HG03045 (cell line): ENCODE data around the gene MTARC2.
A peak's percentile ranks its signal among the peaks of the same experiment; 100 is the strongest.

Experiments used
- ATAC-seq: cut with Tn5 transposase; IDR thresholded peaks from one replicate; pipeline ENCODE4 v1.9.1; 2021; ENCODE audit warnings: mild to moderate bottlenecking, moderate library complexity; ENCODE audit not compliant: unreplicated experiment

MTARC2 gene

GRCh38 chr1:220797044-220797443 is 48.9 kb downstream of the MTARC2 start:
- no peak for ATAC-seq

- ATAC-seq, result no peak
These were observed 49.4 kb downstream of the MTARC2 start for GRCh38 chr1:220797553-220797952.

GRCh38 chr1:220798338-220798737 is 50.2 kb downstream of the MTARC2 start:
- no peak for ATAC-seq

GRCh38 chr1:220800262-220800661 is 52.1 kb downstream of the MTARC2 start:
- ATAC-seq, result no peak

GRCh38 chr1:220803401-220804201 is 55.5 kb downstream of the MTARC2 start:
- no peak for ATAC-seq

- ATAC-seq, result no peak
These were observed 56.1 kb downstream of the MTARC2 start for GRCh38 chr1:220804202-220804586.

- ATAC-seq, result no peak
These were observed 58.3 kb downstream of the MTARC2 start for GRCh38 chr1:220806408-220806807.

DNA sequence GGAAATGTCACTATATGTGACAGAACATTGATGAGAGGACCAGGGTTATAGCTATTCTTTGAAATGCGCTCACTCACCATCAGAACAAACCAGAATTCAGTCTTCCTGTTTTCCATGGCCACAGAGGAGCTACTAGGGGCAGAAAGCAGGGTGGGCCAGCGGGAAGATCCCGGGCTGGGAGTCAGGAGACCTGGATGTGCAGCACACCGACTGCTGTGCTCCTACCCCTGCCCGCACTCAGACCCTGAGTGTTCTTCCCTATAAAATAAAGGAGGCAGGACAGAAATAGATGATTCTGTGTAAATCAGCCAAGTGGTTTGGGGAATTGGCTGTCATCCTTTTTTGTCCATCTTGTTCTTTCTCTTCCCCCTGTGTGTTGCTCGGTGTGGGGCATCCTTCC is 59.6 kb downstream of the MTARC2 start:
- ATAC-seq, result no peak

- no peak for ATAC-seq
These were observed 60.4 kb downstream of the MTARC2 start for GRCh38 chr1:220808345-220809186.

GRCh38 chr1:220809187-220809550 is 61.0 kb downstream of the MTARC2 start:
- ATAC-seq, result no peak

DNA sequence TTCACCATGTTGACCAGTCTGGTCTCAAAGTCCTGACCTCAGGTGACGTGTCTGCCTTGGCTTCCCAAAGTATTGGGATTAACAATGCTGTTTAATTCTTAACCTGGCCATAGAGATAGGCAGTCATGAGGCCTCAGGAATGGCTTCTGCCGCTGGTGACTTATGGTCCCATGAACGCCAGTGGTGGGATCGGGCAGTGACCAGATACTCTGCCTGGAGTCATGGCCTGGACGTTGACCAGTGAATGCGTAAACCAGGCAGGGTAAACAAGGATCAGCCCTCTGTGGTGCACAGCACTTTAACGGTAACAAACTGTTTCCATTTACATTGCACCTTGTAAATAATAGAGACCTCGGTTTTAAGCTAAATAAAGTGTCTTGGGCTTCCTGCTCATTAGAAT is 61.6 kb downstream of the MTARC2 start:
- ATAC-seq, result no peak

DNA sequence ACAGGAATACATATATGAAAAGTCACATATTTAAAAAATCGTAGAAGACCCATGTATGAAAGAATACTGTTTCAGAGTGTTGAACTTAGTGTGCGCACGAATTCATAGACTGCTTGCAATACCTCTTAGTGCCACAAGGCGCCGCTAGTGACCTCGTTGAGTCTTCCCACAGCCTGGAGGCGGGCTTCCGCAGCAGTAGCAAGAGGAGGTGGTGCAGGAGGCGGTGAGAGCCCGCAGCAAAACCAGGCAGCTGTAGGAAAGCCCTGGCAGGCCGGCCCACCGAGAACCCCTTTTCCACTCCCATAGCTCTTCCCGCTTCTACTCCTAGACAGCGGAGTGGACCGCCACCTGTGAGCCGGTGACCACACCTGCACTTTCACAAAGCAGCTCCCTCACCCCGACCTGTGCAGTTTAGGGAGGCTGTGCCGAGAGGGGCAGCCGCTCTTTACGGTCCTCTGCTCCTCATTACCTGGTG is 62.1 kb downstream of the MTARC2 start:
- peak; percentile 94 for ATAC-seq

DNA sequence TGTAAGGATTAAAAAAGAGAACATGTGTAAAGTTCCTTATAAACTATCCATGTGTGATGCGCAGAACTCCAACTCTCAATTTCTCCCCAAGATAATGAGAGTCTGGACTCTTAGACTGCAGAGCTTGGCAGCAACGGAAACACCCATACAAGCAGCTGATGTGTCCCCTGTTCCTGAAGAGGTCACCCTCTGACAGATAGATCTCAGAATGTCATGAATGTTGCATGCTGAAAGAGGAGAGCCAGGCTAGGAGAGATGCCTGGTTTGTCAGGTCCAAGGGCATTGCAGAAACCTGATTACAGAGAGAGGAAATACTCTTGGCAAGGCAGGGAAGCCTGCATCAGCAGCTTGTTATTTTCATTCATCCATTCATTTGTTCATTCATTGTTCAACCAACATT is 62.8 kb downstream of the MTARC2 start:
- ATAC-seq, result no peak

GRCh38 chr1:220811695-220812094 is 63.6 kb downstream of the MTARC2 start:
- no peak for ATAC-seq

- no peak for ATAC-seq
These were observed 64.2 kb downstream of the MTARC2 start for GRCh38 chr1:220812308-220812707.

- no peak for ATAC-seq
These were observed 64.9 kb downstream of the MTARC2 start for GRCh38 chr1:220813013-220813412.

- ATAC-seq, result no peak
These were observed 67.3 kb downstream of the MTARC2 start for GRCh38 chr1:220815409-220815808.

DNA sequence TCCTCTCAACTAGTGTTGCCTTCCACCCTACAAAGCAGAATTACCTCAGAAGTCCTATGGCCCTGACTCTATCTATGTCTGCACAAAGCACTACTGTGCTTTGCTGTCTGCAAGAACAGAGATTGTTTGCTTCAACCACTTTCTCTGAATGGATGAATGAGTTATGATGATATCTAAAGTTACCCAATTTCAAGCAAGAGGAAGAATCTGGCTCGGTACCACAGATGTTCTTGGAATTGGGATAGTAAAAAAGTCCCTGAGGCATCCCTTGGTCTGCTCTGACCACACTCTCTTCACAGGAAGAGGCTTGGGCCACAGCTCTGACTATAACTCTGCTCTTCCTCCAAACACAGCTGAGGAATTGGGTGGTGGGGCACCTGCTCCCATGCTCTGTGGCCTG is 69.8 kb downstream of the MTARC2 start:
- ATAC-seq, result no peak

- ATAC-seq, result no peak
These were observed 70.5 kb downstream of the MTARC2 start for GRCh38 chr1:220818421-220819173.

DNA sequence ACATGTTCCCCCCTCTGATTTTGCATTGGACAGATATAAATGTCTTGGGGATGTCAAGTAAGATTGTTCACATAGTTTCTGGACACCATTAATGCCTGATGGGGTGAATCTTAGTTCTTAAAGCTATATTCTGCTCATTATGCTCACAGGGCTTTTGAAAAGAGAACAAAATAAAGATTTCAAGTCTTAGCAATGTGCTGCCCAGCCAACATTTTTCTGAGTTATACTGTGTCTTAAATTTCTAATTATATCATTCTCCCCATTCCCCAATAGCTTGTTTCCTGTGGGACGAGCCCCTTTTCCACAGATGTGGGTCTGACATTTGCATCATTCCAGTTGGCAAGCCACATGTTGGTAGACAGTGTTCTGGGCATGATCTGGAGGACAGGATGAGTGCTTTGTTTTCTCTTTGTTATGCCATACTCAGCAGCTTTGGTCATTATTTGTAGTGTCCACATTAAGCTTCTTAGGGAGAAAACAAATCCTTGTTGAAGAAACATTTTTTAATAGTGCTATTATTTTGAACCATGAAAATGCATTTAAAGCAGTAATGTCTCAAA is 71.4 kb downstream of the MTARC2 start:
- no peak for ATAC-seq
